Erythroblast (primary cell): Measurements from ENCODE around the gene ZBTB7B.

Experiments used
- GATA1 ChIP-seq: IDR thresholded peaks from 2 replicates; pipeline ENCODE4 v1.6.1; 2011; ENCODE audit warnings: low read depth, mild to moderate bottlenecking, control low read depth, low read length, moderate library complexity
- POLR2A ChIP-seq: IDR thresholded peaks from 2 replicates; pipeline ENCODE4 v1.6.1; 2011; ENCODE audit warnings: mild to moderate bottlenecking, low read length

GRCh38 chr1:155052439-155053395 is 50.1 kb downstream of the ZBTB7B start:
- no peak for TF ChIP-seq POLR2A
- no peak for TF ChIP-seq GATA1
